Stimulated activated CD4-positive, alpha-beta T cell treated with anti-CD3 and anti-CD28 coated beads, Interleukin-4, amount 100 ng/mL, for 48 hours (primary cell): Measurements from ENCODE around the gene SYNC.
A peak's percentile ranks its signal among the peaks of the same experiment; 100 is the strongest.
"Not testable (repeated sequence)": the region's sequence is repeated elsewhere in the genome, so short reads cannot be mapped to it uniquely, and the experiment has no call there.

Source experiments
- DNase-seq, 2 donors: peaks; one replicate each; pipeline ENCODE4 v3.0.0-alpha.2; 2020; ENCODE audit warnings: low read depth in 2 of 2

The SYNC gene

DNA sequence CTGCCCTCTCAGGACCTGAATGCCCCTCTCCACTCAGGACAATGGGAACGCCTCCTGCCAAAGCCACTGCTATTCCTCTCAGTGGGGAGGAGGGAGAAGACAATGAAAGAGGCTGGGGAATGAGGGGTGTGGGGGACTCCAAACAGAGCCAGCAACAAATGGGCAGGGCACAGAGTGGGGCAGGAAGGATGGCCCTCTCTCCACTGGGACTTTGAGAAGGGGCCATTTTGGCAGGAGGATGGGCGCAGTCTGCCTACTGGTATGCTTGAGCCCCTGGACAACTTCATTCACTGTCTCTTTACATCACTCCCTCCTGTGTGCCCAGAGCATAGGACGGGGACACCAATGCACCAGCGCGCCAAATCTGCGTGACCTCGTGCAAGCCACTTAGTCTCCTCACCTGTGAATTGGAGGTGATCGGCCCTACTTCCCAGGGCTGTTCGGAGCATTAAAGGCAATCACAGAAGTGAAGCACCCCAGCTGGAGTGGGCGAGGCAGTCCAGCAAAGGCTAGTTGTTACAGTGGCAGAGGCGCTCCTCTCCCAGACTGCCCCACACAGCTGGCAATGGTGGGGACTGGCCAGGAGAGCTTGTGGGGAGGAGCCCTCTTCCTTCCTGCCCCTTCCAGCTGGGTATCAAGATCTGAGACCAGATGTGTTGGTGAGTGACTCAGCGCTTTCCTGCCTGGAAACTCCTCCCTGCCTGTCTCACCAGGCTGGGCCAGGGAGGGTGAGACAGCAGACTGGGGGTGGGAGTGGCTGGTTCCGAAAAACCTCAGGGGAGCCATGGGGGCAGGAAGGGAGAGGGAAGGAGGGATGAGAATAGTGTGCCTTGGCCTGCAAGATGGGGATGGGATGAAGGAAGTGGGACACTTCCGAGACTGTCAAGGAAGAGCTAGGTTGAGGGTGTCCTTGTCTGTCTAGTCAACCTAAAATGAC, 22.4 kb upstream of the SYNC start:
- peak; percentile 8 to 13 for DNase-seq

DNA sequence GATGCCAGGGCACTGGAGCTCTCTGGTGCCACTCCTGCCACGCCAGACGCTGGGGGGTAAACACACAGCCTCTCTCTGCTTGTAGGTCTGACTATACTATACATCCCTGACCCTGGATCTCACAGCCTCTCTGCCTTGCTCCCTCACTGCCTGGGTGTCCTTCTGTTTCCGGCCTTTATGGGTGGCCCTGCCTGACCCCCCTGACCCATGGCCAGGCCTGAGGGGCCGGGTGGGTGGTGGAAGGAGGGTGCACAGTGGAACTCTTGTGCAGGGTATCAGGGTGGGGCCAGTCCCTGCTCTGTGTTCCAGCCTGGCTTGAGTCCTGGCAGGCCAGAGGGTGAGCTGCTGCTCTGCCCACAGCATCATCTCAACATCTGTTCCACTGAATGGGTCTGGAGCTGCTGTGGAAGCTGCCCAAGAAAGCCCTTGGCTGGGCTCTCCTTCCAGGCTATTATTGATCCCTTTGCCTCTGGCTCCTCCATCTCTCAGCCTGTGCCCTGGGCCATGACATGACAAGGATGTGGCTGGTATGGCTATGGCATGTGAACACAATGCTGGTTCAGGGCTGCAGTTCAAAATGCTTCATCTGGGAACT, 17.2 kb upstream of the SYNC start:
- DNase-seq: no peak

DNA sequence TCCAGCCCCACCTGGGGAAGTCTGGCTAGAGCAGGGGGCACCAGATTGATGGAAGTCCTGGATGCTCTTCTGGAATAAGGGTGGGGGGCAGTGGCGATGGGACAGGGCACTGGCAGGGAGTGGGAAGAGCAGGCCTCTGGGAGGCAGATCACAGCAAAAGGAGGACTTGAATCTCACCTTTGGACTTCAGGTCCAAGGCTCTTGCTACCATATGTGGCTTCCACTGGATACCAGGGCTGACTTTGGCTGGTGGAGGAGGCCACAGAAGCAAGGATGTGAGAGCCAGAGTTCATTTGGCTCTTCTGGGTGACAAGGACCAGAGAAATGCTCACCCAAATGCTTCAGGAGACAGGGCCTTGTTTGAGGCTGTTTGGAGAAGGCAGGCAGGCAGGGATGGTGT, 16.0 kb upstream of the SYNC start:
- DNase-seq: no peak

DNA sequence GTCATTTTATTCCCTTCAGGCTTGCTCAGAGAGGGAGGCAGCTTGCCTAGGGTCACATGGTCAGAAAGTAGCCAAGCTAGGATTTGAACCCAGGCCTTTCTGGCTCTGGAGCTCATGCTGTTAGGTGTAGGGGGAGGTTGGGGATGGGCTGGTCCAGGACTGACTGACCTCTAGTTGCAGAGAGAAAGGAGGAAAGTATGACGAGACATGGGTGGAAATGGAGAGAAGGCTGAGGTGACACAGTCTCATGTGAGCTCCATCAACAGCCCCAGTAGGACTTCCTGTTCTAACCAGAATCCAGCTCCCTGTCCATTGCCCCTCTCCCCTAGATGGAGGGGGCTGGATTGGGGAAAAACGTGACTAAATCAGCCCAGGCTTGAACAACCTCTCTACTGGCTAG, 15.5 kb upstream of the SYNC start:
- no peak for DNase-seq

DNA sequence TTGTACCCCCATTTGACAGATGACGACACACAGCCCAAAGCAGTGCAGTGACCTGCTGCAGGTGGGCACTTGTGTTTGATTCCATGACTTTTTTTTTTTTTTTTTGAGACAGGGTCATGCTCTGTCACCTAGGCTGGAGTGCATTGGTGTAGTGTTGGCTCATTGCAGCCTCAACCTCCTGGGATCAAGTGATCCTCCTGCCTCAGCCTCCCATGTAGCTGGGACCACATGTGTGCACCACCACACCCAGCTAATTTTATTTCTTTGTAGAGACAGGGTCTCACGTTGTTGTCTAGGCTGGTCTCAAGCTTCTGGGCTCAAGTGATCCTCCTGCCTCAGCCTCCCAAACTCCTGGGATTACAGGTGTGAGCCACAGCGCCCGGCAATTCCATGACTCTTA, 14.9 kb upstream of the SYNC start:
- DNase-seq: no peak

DNA sequence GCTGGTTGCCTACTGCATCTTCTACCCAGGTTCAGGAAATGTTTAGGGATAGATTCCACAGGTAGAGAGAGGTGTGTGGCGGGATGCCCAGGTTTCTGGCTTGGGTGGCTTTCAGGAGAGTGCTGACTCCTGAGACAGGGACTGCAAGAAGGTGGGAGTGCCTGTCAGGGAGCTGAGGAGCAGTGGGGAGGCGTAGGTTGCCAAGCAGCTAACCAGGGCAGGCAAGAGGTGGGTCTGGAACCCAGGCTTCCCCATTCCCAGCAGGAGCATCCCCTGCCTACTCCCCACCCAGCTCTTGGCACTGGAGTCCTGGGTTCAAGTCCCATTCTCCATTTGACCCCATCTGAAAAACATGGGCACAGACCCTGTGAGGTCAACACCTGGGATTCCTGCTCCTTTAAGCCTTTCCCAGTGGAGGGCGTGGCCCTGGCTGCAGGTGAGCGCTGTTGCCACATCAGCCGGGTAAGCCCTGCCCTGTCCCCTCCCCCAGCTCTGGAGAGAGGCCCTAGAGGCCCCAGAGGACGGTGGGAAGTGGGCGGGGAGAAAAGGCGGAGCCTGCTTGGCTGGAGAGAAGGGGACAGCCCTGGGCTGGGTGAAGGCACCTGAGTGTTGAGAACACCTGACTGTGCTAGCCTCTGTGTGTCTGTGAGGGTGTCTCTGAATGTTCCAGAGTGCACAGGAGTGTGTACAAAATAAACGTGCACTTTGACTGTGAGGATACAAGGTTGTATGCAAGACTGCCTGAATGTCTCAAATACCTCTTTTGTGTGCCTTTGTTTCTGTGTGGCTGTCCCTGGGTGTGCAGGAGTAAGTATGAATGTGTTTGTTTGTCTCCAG, 14.0 kb upstream of the SYNC start:
- peak; percentile 45 to 46 for DNase-seq

DNA sequence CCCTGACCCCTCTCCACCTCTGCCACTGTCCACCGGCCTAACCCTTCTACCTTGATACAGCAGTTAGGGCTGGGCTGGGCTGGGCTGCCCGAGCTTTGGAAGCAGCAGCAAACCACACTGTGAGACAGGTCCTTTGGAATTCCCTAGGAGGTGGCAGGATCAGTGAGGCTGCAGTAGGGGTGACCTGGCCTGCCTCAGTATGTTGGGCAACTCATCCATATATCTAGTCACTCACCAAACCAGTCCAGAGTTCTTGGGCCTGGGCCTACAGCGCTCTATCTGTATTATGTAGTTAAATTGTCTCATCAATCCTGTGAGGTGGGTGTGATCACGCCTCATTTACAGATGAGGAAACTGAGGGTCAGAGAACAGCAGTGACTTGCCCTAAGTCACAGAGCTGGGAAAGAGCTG, 13.3 kb upstream of the SYNC start:
- no peak for DNase-seq

DNA sequence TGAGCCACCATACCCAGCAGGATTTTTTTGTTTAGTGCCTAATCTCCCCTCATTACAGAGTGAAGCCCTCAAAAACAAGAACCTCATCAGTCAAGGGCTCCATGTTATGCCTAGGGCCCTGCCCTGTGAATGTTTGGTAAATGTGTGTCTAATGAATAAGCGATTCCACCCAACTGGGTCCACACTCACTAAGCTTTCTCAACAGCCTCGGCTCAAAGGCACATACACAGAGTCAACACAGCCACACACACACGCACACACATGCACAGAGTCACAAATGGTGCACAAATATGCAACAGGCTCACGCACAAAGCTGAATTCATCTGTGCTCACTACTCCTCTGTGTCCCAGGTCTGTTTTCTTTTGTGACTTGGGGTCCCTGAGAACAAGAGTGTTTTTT, 11.7 kb upstream of the SYNC start:
- DNase-seq: no peak

DNA sequence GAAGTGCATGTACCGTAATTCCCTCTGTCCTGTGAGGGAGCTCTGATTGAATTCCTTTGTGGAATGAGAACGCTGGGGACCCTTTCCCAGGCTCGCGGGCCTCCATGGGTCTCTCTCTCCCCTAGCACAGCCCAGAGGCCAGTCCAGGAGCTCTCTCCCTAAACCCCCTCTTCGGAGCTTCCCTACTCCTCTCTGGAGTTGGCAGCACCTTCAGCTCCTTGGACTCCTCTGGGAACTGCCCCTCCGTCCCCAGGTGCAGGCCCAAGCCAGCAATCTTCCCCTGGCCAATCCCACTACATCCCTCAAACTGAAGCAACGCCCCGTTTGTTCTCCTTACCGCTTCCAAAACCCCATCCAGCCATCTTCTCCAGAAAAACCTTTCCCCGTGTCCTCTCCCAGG, 10.5 kb upstream of the SYNC start:
- no peak for DNase-seq

DNA sequence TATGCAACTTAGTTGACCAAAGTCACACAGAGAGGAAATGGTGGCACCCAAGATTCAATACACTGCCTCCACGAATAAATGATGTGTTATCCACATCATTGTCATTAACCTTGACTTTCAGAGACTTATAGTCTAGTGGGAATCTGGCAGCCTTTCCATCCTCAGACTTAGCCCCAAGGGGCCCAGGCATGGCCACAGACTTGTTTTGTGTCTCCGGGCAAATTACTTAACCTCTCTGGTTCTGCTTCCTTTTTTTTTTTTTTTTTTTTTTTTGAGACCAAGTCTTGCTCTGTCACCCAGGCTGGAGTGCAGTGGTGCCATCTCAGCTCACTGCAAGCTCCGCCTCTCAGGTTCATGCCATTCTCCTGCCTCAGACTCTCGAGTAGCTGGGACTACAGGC, 8.7 kb upstream of the SYNC start:
- not testable (repeated sequence) for DNase-seq

DNA sequence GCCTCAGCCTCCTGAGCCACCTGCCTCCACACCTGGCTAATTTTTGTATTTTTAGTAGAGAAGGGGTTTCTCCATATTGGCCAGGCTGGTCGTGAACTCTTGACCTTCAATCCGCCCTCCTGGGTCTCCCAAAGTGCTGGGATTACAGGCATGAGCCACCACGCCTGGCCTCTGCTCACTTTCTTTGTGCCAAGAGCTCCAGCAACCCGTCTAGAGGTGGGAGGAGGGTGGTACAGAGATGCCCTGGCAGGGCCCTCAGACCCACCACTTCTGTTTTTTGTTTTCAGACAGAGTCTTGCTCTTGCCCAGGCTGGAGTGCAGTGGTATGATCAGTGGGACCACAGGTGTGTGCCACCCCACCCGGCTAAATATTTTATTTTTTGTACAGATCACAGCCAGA, 6.9 kb upstream of the SYNC start:
- no peak for DNase-seq

DNA sequence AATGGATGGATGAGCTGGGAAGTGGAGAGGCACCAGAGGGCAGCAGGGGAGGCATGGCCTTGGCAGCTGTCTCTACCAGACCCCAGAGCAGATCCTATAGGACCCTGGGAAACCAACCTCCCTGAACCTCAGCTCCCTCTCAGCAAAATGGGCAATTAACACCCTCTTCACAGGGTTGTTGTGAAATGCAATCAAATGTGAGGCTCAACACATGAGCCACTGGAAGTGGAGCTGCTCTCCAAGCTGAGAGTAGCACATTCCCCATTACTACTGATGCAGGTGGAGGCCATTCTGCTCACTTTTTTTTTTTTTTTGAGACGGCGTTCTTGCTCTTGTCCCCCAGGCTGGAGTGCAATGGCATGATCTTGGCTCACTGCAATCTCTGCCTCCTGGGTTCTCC, 6.5 kb upstream of the SYNC start:
- no peak for DNase-seq

DNA sequence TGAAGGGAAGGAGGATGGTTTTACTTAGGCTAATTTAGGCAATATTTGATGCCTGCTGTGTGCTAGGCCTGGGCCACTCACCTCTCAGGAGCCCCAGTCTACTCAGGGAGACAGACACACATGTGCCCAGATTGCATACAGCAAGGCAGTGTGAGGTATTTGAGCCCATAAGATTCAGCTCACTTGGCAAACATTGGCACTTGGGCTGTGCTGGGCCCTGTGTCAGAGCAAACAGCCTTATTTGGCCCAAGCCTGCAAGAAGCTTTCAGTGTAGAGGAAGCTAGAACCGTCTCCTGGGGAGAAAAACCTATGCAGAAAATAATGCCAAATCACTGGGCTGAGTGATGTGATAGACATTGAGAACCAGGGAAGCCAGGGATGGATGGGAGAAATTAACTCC, 3.9 kb upstream of the SYNC start:
- DNase-seq: no peak

DNA sequence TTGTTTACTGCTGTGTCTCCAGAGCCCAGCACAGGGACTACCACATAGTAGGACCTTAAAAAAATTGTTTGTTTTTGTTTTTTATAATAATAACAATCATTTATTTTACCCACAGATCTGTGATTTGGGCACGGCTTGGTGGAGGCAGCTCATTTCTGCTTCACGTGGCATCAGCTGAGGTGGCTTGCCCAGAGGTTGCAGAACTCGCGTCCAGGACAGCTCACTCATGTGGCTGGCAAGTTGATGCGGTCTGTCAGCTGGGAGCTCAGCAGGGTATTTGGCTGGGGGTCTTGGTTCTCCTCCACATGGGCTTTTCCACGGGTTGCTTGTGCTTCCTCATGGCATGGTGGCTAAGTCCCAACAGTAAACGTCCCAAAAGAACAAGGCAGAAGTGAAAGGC, 2.9 kb upstream of the SYNC start:
- no peak for DNase-seq

DNA sequence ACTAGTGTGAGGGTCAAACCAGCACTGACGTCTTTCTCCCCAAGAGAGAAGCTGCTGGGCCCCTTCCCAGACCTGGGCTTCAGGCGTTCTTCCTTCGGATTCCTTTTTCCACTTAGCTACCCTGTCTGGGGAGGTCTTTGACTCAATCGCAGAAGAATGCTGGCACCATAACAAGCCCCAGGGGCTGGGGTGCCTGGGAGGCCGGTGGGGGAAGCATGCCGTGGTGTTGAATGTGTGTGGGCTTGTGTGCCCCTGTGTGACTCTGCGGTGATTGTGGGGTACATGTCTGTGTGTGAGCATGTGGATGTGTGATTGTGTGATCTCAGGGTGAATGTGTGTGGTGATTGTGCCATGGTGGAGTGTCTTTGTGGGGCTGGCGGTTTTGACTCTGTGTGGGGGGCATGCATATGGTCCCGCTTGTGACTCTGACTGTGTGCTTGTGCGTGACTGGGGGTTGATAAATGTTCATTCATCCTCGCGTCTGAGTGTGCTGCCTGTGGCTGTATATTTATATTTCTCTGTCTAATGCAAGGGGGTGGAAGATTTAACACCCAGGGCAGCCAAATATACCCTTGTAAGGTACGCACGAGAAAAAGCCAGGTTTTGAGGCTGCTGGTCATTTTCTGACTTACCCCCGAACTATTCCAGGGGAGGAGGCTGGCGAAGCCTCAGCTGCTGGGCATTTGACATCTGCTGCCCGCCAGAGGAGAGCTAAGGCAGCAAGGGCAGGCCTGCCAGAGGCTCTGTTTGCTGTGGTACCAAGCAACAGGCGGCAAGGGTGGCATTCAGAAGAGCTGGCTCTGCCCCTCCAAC, 1.1 kb upstream of the SYNC start:
- DNase-seq: no peak

DNA sequence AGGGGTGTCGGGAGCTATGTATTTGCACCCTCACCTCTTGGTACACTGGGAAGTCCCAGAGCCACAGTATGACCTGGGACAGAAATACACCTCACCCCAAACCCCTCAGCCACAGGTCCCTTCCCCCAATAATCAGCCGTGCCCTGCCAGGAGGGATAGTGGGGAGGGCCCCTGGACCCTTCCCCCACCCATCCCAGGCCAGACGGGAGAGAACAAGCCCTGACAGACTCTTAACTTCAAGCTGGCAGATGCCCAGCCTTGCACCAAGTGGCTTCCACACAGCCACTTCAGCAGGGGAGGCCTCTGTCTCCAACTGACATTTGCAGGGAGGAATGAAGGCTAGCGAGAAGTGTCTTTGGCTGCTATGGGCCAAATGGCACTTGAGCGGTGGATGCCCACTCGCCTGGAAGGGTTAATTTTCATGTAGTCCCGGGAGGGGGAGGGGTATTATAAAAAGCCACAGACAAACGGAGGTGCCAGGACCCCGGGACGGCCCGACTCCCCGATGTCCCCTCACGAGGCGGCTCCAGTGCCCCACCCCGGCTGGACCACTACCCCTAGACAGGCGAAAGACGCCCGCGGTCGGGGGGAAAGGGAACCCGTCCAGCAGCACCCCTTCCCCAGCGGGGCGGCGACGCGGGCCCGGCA, 495 bp downstream of the SYNC start:
- DNase-seq: no peak

DNA sequence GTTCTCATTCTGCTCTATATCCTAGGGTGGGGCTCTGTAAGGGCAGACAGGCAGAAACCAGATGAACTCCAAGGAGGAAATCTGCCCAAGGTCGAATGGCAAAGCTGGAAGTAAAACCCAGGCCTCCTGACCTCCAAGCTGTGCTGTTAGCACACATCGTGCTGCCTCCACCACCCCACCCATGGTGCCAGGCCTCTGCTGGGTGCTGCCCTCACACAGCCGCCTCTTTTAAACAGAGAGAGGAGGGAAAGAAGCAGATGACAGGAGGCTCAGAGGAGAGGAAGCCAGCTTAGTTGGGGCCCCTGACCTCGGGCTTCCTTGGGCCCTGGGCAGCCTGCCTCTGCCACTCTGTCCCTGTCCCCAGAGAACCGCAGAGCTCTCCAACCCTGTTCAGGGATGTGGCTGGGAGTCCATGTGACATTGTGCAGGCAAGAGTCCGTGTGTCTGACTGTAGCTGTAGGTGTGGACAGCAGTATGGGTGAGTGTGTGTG, 1.1 kb downstream of the SYNC start:
- no peak for DNase-seq

DNA sequence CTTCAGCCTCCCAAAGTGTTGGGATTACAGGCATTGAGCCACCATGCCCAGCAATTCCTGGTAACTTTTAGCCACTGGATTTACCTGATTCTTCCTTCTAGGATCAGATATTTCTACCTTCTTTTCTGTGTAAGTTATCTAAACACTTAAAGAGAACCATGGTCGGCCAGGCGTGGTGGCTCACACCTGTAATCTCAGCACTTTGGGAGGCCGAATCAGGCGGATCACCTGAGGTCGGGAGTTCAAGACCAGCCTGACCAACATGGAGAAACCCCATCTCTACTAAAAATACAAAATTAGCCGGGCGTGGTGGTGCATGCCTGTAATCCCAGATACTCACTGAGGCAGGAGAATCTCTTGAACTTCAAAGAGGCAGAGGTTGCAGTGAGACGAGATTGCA, 5.6 kb downstream of the SYNC start:
- not testable (repeated sequence) for DNase-seq

DNA sequence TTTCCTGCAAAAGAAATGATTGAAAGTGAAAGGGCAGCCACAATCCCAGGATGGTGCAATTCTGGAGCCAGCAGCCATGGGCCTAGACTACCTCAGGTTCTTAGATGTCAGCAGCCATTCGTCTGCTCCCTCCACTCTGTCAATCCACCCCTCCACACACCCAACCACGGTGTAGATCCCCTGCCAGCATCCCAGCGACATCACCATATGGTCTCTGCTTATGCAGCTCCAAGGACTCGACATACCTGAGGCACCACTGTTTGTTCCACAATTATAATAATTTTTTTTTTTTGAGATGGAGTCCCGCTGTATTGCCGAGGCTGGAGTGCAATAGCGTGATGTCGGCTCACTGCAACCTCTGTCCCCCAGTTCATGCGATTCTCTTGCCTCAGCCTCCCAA, 6.5 kb downstream of the SYNC start:
- DNase-seq: no peak

DNA sequence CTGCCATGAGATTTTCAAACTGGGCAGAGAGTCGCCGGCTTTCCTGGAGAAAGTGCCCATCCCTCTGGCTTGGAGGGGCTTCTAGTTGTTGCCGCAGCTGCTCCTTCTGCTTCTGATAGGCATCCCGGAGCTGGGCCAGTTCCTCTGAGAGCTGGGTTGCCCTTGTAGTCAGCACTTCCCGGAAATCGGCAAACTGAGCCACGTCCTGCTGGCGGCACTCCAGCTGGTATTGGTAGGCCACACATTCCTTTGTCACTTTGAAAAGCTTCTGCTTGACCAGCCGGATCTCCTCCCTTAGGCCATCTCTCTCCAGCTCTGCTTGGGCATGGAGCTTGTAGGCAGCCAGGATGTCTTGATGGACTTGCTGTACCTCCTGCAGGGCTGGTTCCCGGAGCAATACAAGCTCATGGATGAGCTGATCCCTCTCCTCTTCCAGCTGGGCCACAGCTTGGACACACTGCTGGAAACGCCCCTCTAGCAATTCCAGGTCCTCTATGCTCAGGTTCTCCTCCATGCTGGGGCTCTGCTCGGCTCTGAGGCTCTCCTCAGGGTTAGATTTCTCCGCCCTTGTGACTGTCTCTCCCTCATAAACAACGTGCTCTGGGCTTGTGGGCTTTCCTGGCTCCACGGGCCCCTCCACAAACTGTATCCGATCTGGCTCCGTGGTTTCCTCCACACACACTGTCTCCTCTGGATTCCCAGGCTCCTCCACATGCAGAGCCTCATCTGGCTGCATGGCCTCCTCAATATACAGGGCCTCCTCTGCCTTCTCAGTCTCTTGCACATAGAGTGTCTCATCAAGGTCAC, 7.3 kb downstream of the SYNC start:
- no peak for DNase-seq
